Inferior parietal cortex (tissue), 1 donor: Measurements from ENCODE around the gene PMF1.

Source experiments
- DNase-seq: peaks from one replicate; pipeline ENCODE4 v3.0.0-alpha.2; 2016; ENCODE audit errors: extremely low spot score

Gene PMF1

DNA sequence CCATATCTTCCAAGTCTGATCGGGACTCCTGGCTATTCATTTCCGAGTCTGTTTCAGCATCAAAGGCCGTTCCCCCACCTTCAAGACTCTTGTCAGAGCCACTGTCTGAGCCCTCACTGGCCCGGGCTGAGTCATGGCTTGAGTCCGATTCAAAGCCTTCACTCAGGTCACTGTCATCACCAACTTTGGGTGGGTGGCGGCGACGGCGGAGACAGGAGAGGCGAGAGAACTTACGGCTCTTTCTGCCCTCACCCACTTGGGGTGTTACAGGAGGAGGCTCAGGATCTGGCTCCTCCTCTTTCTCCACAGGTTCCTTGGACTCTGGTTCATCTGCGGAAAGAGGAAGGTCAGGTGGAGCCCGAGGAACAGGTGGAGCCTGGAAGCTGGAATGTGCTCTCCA is 53.2 kb downstream of the PMF1 start:
- DNase-seq = no peak

DNA sequence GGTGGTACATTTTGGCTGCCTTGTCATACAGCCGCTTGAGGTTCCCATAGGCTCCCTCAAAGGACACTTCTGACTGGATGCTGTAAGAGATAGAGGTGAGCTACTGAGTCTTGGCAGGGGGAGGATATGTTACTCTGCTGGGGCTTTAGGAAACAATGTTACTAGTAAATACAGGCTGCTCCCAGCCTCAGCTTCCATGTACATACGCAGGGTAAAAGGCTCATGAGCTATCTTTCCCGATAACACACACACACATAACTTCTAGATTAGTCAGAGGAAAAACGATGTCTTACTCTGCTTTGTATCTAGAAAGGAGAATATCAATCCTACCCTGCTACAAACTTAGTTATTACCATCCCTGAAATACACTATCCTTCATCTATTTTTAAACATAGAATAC is 55.5 kb downstream of the PMF1 start:
- DNase-seq = no peak

DNA sequence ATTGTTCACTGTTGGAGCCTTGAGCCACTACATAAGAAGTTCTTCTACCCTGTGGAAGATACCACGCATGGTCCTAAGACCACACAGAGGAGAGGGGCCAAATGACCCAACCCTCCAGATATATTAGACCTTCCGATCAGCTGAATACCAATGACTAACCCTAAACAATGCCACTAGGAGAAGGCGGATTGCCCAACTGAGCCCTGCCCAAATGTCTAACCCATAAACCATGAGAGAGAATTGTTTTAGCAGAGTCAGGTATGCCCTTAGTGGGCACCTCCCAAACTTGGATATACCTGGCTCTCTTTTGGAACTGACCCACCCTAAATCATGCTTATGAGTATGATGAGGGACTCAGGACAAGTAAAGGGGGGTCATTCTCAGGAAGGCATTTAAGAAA is 57.5 kb downstream of the PMF1 start:
- no peak for DNase-seq

DNA sequence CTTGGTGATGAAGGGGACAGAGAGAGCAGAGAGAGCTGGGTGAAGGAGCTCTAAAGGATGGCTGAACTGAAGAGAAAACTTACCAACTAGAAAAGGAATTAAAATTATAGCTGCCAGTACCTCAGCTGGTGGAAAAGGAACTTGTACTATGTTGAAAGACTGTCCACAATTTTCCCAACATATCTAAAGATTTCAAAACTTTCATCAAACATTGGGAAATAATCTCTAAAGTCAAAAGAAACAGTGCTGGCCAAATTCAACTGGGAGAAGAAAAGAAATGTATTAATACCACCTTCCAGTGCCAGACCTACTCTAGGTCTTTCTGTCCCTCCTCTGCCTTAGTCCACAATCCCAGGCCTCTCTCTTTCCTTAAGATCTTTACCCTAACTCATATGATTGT is 63.7 kb downstream of the PMF1 start:
- no peak for DNase-seq

DNA sequence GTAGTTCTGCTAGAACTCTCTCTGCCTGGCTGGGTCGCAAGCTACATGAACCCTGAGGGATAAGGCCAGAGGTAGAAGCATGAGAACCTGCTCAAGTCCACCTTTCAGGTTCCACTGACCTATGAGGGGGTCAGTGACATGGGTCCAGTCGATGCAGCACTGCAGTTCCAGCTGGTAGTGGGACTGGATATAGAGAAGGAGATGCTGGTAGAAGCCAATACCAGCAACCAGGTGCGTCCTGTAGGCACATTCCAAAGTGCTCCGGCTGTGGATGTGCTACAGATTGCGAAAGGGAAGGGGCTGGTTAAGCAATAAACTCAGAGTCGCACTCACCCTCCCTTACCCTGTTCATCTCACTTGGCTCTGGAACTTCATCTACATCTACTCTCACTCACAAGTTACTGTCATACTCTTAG is 64.2 kb downstream of the PMF1 start:
- no peak for DNase-seq

DNA sequence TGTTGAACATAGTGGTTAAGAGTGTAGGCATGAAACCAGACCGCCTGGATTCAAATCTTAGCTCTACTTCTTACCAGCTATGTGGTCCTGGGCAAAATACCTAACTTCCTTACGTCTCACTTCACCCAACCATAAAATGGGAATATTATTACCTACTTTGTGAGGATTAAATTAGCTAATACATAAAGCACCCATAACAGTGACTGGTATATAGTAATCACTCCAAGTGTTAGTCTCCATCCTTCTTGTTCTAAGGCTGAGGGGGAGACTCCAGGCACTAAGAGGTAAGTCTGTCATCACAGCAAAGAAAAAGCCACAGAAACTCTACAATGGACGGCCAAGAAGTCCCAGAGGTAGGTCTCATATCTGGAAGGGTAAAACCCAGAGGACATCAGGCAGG is 67.0 kb downstream of the PMF1 start:
- no peak for DNase-seq

DNA sequence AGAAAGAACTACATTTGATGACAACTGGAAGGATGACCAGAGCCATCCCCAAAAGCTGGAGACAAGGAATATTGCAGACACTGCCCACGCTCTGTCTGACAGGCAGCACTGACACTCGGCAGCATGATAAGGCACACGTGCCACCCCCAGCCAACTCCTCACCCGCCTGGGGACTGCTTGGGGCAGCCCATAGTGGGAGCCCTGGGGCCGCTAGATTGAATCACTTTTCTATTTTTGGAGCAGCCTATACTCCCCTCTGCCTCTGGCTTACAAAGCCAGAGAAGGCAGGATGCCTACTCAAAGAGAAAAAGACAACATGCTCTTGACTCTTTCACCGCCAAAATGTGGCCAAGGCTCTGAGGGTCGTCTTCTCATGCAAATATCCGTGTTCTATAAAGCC is 68.5 kb downstream of the PMF1 start:
- no peak for DNase-seq

DNA sequence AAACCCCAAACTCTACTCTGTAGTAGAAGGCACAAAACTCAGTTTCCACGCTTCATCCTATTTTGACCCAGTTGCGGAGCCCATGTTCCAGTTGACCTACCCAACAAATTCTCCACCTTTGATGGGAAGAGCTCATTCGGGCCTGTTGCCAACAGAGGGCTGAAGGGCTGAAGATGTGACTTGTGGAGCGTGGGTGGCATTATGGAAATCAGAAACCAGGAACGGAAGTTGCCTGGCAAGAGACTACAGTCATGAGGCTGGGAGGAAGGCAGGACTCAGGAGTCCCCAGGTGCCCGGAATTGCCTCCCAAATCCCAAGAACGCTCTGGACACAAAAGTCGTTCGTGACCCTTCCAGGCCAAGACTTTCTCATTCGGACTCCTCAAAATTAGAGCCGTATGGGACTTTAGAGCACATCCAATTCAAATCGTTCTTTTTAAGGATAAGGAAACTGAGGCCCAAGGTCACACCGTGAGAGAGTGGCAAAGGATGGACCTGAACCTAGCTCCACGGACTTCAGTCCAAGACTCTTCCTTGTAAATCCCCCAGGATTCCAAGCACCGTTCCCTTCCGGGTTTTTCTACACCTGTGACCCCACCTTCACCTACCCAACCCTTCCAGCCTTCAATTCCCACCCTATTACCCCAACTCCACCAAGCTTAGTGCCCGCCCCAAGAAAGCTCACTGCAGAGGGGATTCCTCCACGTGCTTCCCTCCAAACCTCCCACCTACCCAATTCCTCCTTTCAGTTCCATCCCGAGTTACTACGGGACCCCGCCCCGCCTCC is 69.1 kb downstream of the PMF1 start:
- no peak for DNase-seq

DNA sequence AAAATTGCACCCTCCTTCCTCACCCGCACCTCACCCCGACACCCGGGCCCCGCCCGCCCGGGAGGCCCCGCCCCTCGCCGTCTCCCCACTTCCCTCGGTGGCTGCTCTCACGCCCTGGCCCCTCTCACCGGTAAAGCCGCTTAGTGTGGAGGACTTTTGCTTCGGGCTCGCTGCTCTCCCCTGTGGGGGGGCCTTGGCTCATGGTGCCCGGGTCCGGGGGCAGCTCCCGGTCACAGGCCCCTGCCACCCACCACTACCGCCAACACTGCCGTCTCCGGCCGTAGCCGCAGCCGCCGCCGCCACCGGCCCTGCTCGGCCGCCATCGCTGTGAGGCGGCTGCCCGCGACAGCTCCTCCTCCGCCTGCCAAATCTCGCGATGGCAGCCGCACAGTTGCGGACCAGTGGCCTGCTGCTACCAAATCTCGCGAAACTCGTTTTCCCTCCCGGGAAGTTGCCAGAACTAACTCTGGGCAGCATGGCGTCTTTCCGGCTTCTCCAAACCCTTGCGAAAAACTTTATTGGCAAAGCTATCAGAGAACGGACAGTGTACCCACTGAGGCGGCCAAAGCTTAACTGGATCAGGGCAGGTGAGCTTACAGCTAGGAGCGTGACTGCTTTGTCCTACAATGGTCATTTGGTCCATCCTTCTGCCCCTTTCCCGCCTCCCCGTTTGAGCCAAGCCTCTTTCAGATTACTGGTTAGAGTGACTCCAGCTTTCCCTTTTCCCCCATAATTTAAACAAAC is 69.8 kb downstream of the PMF1 start, which contains the start of gene SMG5:
SMG5 (minus strand) TSS at position 347 of the 744 bp plus-strand sequence; CDS start at position 202, 145 bp downstream.
- DNase-seq = peak; percentile 98

DNA sequence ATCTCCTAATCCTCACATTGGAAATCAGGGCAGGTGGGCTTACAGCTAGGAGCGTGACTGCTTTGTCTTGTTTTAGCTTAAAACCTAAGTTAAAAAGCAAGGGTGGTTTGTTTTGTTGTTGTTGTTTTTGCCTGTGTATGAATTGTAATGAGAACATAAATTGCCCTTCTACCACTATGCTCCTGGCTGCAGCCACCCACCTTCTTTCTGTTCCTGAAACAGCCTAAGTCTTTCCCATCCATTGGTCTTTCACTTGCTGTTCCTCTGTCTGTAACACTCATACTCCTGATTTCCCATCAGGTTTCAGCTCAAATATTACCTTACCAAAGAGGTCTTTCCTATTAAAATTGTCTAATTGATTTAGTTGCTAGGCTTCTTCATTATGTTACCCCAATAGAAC is 70.7 kb downstream of the PMF1 start:
- DNase-seq = no peak

DNA sequence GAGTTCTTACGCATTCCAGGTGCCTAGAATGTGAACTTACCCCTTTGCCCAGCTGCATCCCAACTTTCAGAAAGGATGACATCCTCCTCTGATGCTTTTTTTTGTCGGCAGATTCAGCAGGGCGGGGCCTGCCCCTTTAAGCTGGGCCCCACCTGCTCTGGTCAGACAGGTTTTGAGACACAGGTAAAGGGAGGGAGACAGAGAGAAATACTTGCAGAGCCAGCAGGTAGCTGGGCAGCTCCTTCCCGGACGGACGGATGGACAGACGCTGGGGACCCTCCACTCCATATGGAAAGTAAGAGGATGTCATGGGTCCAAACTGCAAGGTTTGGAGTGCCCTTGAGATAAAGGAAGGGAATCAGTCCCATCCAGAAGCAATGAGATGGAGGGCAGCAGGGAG is 71.3 kb downstream of the PMF1 start, which contains the start of gene TMEM79:
TMEM79 (plus strand) TSS at position 214 of the 400 bp plus-strand sequence. CDS start 902 bp downstream, outside the sequence.
- no peak for DNase-seq

DNA sequence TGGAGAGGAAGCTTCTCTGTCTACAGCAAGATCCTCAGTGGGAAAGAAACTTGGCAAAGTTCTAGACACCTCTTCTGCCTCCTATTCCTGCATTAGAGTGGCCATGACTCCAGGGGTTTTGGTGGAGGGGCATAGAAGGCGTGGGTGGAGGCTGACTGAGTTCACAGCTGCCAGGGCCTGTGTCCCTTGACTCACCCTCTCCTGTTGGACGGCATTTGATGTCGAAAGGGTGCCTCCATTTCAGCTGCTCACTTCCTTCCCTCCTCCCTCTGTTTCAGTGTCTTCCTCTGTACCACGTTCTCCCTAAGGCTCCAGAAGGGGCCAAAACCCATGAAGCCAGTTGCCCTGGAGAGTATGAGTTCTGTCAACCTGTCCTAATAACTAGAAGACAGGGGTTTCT is 72.0 kb downstream of the PMF1 start:
- no peak for DNase-seq

DNA sequence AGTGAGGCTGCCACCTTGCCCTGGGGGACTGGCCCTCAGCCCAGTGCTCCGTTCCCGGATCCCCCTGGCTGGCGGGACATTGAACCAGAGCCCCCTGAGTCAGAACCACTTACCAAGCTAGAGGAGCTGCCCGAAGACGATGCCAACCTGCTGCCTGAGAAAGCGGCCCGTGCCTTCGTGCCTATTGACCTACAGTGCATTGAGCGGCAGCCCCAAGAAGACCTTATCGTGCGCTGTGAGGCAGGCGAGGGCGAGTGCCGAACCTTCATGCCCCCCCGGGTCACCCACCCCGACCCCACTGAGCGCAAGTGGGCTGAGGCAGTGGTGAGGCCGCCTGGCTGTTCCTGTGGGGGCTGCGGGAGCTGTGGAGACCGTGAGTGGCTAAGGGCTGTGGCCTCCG is 72.6 kb downstream of the PMF1 start:
- no peak for DNase-seq

DNA sequence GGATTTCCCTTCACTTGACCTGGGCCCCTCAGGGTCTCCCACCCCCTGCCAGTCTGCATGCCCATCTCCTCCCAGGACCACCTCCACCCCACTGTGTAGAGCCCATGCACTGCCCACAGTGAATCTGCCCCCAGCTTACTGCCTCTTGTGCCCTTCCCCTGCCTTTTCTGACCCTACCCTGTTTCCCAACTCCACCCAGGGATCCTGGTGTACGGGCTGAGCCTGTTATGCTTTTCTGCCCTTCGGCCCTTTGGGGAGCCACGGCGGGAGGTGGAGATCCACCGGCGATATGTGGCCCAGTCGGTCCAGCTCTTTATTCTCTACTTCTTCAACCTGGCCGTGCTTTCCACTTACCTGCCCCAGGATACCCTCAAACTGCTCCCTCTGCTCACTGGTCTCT is 73.3 kb downstream of the PMF1 start:
- DNase-seq = no peak
